HS-27A (cell line): ENCODE results near the gene APOBEC3H.

ENCODE experiments used
- DNase-seq: peaks from one replicate; pipeline ENCODE4 v3.0.0-alpha.2; 2012; ENCODE audit warnings: low read depth, missing footprints

The APOBEC3H gene

DNA sequence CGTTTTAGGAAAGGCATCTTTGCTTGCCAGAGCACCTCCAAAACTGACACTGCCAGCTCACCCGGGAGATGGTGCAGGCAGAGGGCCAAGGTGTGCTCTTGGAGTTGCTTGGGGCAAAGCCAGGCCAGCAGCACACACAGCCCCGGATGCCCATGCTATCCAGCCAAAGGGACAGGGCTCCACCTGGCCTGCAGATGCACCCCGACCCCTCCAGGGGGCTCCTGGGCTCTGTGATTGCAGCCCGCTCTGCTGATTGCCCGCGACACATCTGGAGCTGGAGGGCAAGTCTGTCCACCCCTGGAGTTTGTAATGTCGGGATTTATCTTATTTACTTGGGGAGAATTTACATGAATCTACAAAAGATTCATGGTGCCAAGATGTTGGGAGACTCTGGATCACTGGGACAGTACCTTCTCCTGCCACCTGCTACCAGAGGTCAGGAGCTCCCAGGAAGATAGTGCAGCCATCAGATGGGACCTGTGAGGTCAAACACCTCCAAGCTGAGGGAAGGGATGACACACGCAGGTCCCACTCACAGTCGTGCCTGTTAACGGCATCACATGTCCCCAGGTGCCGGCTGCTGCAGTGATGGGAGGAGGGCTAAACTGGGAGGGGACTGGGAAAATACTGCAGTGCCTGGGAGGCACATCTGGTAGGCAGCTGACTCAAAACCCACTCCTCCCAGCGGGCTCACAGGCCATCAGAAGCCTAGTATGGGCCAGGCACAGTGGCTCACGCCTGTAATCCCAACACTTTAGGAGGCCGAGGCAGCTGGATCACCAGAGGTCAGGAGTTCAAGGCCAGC is 38.2 kb downstream of the APOBEC3H start:
- no peak for DNase-seq

DNA sequence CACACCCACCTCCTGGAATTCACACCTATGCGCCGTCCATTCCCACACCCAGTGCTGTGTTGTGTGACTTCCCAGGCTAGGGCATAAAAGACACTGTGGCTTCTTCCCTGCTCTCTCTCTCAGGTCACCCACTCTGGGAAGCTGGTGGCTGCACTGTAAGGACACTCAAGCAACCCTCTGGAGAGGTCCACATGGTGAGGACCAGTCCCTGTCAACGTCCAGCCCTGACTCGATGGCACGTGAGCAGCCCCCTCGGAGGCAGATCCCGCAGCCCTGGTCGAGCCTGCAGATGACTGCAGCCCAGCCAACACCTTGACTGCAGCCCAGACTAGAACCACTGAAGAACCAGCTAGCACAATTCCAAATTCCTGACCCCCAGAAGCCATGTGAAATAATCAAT is 39.3 kb downstream of the APOBEC3H start:
- no peak for DNase-seq

DNA sequence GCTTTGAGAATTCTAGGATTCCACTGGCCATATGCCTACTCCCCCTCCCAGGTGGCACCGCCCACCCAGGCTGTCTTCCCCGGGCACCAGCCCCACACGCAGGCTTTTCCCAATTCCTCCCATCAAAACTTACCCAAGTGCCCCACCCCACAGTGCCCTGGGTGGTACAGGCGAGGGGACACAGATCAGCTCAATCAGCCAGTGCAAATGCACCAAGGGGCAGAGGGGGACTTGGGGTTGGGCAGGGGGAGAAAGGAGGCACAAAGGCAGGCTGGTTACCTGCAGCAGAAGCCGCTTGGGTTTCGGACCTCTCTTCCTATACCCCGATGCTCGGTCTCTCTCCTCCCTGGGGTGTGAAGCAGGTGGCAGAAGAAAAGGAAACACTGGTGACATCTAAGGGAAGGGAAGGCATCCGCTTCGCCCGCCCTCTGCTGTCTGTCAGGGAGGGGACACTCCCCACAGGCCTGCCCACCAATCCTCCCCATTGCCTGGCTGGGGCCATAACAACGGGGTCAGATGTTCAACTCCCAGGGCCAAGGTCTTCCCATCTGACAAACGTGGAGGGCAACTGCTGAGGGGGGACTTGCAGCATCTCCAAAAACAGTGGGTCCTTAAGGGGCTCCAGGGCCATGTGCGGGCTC is 41.4 kb downstream of the APOBEC3H start:
- DNase-seq, result no peak

DNA sequence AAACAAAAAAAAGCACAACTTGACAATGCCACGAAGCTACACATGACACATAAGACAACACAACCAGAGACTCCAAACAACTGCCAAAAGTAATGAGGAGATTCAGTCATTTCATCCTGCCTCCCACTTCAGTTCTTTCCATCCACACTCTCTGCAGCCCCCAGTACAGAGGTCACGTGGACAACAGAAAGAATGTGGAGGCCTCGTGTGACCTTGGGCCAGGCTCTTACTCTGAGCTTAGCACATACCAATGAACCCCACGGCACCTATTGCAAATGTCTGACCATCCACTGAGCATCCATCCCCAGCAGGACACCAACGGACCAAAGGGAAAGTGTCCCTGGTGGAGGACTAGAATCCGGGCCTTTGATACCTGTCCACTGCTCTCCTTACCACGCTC is 42.9 kb downstream of the APOBEC3H start:
- no peak for DNase-seq

DNA sequence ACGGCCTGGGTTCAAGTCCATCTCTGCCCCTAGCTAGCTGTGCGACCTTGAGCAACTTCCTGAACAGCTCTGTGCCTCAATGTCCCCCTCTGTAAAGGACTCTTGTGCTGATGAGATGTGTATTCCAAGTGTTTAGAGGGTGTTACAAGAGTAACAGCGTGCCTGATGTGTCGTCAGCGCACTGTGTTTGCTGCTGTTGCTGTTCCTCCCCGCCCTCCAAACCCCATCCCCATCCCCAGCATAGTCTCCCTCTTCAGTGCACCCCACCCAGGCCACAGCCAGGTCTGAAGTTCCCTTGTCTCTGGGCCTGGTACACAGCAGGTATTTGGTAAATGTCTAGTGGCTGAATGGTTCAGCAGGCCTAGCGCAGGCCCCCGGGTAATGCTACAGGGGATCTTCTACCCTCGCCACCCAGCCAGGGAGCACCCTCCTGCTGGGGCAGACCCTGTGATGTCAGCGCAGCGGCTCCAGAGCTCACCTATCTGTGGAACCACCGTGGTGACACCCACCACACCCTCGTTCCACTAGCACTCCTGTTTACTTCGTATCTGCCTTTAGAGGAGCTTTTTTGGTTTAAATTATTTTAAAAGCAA is 45.1 kb downstream of the APOBEC3H start:
- DNase-seq, result no peak

DNA sequence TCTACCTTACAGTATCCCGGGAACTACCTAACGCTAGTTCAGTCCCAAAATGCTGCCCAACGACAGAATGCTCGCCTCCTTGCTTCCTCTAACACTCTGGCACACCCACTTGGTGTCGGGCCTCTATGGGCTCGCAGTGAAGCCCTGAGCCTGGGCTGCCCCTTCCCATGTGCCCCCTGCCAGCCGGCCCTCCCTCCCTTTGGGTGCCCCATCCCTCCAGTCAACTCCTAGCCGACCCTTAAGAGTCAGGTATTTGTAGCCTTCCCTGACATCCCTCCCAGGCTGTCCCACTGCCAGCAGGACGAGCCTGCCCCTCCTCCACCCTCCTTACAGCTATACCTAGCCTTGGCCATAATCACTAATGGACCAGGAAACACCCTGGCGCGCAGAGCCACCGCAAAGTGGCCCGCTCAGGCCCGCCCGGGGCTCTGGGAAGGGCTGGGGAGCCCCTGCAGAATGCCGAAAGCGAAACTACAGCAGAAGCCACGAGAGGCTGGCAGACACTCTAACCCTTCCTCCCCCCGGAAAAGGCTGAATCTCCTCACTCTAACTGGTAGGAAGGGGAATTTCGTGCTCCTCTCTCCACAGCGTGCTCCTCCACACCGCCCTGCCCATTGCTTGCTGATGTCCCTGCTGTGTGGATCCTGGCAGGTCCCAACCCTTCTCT is 47.2 kb downstream of the APOBEC3H start:
- no peak for DNase-seq

DNA sequence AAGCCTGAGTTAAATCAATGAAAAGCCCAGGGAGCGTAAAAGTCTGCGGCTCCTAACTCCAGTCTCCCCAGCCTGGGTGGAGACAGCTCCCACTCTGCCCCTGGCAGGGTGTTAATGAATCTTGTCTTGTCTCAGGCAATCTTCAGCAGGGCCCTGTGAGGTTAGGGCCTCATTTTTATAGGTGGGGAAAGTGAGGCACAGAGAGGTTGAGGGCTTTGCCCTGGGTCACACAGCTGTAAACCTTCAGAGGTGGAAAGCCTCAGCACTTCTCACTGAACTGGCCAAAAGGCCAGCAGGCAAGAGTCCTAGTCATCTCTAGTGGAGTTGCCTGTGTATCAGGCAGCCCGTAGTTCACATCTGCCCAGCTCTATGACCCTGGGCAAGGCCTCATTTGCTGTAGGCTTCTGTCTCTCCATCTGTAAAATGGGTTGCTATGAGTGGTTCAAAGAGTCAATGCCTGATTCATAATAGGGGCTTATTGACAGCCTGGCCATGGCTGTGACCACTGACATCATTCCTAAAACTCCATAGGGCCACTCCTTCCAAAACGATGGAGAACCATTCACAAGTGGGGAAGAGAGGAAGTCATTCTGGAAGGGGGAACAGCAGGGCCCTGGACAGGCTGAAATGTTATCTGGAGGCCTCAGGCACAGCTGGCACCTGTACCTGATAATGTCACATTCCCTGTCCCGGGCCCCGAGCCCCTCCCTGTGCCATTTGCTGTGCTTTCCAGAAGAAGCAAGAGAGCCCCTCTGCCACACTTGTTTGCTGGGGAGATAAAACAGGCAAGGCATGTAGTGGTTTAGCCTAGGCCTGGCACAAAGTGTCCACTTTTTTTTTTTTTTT is 49.4 kb downstream of the APOBEC3H start:
- no peak for DNase-seq

DNA sequence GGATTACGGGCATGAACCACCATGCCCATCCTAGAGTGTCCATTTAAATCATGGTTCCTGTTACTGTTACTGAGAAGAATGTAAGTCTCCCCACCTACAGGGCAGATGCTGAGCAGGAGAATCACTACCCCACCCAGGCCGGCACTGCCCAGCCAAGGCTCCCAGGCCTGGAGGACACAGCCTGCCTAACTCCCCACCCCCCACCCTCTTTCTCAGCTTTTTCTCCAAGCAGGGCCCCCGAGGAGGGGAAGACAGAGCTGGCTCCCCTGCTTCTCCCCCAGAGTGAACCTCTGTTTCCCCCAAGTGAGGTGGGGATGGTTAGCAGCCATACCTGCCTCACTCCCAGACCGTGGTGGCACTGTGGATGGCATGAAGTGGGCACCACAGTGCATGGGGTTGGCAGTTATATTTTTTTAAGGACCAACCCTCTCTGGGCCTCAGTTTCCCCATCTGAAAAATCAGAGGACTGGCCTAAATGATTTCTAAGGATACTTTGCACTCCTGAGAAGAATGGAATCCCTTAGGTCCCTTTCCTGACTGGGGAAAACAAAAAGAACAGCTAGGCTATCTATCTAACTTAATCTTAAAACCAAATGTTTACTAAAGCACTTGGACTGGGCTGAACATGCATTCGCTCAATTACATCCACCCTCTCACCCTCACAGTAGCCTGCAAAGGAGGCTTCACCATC is 50.4 kb downstream of the APOBEC3H start:
- no peak for DNase-seq

DNA sequence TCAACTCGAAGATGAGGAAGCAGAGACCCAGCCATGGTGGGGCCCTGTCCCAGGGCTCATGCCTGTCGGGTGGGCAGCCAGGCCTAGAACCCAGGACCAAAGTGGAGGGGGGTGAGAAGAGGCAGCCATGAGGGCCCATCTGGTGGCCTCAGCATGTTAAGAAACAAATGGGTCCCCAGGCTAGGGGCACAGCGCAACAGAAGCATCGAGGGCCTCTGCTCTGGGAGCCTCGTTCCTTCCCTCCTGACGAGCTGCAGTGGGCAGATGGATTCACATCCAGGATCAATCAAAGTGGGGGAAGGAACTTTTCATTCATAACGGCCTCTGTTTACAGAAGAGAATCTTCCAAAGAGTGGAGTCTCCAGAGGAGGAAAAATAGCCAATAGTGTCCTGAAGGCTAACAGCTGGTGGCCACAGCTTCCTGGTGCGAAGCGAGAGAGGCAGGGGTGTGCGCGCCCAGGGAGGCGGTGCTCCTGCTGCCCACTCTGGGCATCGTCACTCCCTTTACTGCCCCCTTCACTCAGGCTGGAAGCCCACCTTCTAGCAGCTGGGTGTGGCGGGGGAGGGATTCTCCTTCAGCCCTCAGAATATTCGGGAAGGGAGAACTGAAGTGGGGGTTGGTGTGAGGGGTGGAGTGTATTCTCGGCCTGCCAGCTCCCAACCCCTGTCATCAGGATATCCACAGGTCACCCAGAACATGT is 51.1 kb downstream of the APOBEC3H start:
- no peak for DNase-seq

DNA sequence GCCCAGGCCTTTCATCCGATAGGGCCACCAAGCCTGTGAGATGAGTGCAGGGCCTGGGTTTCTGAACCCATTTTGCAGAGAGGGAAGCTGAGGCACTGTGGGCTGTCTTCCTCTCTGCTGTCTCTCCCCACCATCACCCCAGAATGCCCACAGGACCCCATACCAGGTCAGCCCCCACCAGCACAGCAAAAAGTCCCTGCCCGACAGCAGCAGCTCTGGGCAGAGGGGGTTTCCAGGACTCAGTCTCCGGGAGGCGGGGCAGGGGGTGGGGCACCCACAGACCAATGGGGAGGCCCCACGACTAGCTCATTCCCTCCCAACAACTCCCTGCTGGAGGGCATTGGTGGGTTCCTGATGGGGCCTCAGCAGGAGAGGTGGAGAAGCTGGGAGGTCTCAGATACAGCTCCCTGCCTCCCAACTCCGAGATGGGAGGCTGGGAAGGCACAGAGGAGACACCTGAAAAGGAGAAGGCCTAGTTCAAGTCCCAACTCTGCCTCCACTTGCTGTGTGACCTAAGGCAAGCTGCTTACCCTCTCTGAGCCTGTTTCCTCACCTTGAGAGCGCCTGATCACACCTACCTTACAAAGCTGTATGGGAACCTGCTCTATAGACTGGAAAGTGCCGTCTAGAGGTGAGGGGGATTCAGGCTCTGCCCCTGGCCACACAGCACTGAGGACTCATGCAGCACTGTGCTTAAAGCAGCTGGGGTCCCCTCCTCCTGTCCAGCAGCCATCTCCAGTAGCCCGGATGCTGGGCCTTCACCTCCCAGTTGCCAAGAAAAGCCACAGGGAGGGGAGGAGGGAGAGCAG is 51.9 kb downstream of the APOBEC3H start:
- no peak for DNase-seq

DNA sequence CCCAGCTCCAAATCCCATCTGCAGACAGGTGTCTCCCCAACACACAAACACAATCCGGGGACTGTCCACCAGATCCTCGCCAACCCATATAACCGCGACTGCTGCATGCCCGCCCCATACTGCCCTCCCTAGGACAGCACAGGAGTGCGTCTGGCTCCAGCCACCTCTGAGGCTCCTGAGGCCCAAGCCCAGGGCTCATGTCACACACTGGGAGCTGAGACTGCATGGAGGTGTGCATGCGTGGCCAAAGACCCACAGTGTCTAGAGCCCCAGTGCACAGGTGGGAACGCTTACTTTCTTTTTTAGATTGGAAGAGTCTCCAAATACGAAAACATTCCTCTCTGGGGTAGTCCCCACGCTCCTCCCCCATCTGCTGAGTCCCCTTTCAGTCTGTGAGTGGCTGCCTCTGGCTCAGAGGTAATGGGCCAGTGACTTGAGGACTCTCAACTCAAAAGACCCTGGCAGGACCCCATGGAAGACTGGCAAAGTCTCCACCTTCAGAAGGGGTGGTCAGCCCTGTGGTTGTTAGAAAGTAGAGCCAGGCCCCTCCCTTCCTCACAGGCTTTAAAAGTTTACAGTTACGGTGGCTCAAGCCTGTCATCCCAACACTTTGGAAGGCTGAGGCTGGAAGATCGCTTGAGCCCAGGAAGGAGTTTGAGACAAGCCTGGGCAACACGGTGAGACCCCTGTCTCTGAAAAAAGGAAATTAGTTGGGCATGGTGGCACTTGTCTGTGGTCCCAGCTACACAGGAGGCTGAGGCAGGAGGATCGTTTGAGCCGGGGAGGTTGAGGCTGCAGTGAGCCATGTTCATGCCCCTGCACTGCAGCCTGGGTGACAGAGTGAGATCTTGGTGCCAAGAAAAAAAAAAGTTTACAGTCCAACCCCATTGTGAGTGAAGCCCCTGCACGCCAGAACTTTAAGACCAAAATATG is 53.1 kb downstream of the APOBEC3H start:
- no peak for DNase-seq

DNA sequence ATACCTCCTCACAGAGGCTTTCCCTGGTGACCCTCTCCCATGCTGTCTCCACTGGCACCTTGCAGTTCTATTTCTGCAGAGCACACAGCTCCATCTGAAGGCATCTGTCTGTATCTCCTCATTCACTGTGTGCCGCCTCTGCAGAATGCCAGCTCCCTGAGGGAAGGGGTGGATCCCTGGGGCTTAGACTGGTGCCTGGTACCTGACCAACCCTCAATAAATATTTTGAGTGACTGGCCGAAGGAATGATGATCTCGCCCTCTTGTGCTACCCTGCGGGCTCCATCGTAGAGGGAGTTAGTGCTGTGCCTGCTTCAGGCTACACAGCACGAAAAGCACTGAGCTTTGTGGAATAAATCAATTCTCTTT is 53.8 kb downstream of the APOBEC3H start:
- no peak for DNase-seq

DNA sequence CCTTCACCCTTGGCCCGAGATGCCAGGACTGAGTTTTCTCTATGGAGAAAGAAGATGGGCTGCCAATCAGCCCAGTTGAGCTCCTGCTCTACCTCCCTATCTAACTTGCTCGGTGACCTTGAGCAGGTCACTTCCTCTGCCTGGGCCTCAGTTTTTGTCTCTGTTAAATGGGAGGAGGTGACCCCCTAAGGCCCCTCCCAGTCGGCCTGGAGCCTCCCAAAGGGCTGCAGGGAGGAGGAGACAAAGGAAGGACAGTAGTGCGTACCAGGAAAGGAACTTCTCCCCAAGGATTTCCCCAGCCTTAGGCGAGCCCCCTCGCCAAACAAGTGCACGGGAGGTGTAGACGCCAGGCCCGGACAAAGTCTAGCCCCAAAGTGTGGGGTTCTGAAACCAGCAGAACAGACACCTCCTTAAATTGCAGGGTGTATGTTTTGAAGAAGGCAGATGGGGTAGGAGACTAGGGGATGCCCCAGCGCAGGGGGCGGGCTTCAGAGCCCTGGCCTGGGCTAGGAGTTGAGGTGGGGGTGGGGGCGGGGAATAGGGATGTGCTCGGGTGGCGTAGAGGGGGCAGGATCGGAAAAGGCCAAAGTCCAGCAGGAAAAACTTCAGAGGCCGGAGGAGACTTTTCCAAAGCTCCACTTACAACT is 54.4 kb downstream of the APOBEC3H start:
- DNase-seq, result no peak

DNA sequence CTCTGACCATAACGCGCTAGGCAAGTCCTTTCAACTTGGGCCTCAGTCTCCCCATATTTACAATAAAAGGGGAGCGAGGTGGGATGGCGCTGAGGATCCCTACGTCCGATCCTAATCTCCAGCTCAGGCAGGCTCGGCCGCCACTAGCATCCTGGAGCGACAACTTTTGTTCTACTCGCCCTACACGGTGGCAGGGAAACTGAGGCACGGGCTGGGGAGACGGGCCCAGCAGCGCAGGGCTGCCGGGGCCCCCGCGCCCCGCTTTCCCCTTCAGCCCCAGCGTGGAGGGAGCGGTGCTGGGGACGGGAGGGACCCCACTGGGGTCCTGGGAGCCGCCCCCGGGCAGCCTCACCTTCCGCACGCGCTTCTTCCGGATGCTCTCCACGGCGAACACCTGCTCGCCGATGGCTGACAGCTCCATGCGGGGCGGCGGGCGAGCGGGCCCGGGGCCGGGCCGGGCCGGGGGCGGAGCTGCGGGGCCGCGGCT is 55.0 kb downstream of the APOBEC3H start:
- DNase-seq, result no peak

DNA sequence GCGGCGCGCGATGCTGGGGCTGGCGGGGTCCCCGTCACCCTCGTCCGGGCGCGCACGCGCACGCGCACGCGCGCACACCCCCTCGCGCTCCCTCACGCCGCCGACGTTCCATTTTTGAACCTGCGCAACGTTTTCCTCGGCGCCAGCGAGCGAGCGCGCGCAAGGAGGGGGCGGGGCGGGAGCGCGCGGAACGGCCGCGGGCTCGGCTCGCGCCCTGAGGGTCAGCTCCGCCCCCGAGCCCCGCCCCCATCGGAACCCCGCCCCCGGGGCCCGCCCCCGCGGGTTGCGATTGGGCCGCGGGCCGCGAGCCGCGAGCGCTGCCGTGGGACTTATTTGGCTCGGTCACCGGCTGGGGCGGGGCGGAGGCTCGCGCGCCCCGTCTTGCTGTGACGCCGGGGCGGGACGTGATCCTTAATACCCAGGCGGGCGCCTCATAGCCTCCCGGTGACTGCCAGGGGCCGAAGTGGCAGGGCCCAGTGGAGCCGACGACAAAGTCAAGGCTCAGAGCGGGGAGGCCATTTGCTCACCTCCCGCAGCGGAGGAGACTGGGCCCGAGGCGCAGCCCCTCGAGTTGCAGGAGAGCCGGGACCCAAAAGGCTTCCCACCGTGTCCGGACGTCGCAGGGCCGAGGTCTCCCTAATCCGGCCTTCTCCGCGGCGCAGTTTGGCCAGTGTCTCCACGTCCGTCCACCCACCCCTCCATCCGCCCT is 55.6 kb downstream of the APOBEC3H start, which contains the start of gene CBX7:
TSS of gene CBX7 (minus strand) at position 170 of the 709 bp plus-strand sequence. CDS start 236 bp downstream, outside the sequence.
- DNase-seq, result peak; percentile 56

DNA sequence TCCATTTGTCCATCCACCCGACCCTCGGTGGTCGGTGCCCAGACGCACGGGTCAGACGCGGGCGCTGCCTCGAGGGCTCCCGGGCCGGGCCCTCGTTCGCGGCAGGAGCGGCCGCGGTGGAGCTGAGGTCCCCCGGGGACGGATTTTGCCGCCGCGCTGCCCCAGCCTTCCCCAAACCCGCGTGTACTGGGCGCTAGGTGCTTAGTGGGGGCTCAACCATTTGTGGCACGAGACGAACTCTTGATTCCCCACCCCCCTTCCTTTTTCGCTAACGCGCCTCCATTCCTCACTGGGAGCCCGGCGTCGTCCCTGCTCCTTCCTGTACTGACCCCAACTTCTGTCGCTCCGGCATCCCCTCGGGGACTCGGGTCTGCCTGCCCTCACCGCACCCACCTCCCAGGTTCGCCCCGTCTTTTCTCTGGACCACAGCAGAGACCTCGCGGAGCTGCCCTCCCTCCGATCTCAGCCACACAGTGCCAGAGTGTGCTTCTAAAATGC is 56.2 kb downstream of the APOBEC3H start:
- no peak for DNase-seq
